ENCODE measurements around the gene CNTN4.

- no peak for TF ChIP-seq SRF (IDR thresholded peaks at IDR 0.05; ENCODE audit: low read depth, low read length)
- TF ChIP-seq, protein P1, sequence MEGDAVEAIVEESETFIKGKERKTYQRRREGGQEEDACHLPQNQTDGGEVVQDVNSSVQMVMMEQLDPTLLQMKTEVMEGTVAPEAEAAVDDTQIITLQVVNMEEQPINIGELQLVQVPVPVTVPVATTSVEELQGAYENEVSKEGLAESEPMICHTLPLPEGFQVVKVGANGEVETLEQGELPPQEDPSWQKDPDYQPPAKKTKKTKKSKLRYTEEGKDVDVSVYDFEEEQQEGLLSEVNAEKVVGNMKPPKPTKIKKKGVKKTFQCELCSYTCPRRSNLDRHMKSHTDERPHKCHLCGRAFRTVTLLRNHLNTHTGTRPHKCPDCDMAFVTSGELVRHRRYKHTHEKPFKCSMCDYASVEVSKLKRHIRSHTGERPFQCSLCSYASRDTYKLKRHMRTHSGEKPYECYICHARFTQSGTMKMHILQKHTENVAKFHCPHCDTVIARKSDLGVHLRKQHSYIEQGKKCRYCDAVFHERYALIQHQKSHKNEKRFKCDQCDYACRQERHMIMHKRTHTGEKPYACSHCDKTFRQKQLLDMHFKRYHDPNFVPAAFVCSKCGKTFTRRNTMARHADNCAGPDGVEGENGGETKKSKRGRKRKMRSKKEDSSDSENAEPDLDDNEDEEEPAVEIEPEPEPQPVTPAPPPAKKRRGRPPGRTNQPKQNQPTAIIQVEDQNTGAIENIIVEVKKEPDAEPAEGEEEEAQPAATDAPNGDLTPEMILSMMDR (IDR thresholded peaks at IDR 0.05; ENCODE audit: control extremely low read depth in 1 of 3, insufficient read depth in 1 of 3, low read depth in 1 of 3, low read length in 3 of 3), result no peak
Measured at GRCh38 chr3:3069723-3070122, 971.1 kb downstream of the CNTN4 start.
